HG03432 (cell line): ENCODE results near the gene CCDC138.
"Not testable (repeated sequence)": the region's sequence is repeated elsewhere in the genome, so short reads cannot be mapped to it uniquely, and the experiment has no call there.

Experiments
- ATAC-seq: cut with Tn5 transposase; IDR thresholded peaks from one replicate; pipeline ENCODE4 v1.9.1; 2021; ENCODE audit warnings: mild to moderate bottlenecking, moderate library complexity; ENCODE audit not compliant: unreplicated experiment

The CCDC138 gene, protein sequence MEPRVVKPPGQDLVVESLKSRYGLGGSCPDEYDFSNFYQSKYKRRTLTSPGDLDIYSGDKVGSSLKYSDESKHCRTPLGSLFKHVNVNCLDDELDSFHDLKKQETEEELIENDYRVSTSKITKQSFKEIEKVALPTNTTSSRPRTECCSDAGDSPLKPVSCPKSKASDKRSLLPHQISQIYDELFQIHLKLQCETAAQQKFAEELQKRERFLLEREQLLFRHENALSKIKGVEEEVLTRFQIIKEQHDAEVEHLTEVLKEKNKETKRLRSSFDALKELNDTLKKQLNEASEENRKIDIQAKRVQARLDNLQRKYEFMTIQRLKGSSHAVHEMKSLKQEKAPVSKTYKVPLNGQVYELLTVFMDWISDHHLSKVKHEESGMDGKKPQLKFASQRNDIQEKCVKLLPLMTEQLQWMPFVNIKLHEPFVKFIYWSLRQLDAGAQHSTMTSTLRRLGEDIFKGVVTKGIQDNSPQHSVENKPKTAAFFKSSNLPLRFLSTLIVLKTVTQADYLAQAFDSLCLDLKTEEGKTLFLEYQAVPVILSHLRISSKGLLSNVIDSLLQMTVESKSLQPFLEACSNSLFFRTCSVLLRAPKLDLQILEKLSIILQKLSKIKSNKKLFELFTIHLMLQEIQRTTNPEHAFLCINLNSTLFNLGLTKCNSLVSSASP

DNA sequence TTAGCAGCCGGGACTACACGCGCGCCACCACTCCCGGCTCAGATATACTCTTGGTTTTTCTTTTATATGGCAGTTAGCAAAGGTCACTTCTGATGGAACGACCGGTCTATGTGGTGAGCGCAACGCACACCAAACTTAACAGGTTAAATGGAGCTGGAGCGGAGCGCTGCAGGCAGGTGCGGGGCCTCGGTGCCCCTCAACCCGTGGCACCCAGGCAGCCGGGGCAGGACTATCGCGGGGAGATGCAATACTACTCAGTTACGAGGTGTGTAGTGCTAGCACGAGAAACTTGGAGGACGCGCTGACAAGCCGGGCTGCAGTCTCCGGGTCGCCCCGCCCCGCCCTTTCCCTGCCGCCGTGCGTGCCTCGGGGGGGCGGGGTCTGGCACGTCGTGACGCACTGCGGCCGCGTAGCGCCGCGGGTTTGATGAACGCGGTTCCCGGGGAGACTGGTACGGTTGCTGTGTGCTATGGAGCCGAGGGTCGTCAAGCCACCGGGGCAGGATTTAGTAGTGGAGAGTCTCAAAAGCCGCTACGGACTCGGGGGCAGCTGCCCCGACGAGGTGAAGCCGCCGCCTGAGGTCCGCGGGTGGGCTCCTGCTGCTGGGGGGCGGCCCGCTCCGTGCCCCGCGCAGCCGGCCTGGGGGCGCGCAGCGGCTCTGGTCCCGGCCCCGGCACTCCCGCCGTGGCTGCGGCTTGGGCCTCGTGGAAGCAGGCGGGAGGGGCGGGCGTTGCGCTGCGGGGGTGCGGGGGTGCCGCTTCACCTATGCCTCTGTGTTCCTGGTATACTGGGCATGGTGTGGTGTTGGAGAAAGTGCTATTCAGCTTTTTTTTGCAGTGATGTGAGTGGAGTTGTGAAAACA, at the start of gene CCDC138:
Gene CCDC138, plus strand, starts transcription at position 418 of the 862 bp plus-strand sequence. Its CDS starts 52 bp downstream, at position 470.
- ATAC-seq, result peak; percentile 99

DNA sequence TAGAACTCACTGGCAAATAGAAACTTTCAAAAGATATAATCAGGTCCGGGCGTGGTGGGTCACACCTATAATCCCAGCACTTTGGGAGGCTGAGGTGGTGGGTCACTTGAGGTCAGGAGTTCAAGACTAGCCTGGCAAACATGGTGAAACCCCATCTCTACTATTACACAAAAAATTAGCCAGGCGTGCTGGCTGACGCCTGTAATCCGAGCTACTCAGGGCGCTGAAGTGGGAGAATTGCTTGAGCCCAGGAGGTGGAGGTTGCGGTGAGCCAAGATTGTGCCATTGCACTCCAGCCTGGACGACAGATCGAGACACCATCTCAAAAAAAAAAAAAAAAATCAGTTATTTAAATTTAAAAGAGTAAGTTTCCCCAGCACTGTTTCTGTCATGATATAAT, 28.6 kb upstream of the CCDC138 start:
- not testable (repeated sequence) for ATAC-seq

DNA sequence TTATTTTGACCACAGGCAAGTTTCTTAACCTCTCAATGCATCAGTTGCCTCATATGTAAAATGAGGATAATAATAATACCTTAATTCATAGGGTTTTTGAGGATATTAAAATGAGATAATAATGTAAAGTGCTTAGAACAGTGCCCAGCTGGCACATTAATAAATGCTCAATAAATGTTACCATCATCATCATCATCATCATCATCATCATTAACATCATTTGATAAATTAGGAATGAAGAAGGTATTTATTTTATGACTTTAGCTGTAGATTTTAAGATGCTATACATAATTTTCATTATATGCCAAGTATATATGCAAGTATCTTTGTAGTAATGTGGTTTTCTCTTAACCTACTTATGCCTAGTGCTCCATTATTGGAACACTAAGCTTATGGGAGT, 24.0 kb upstream of the CCDC138 start:
- ATAC-seq, result not testable (repeated sequence)

DNA sequence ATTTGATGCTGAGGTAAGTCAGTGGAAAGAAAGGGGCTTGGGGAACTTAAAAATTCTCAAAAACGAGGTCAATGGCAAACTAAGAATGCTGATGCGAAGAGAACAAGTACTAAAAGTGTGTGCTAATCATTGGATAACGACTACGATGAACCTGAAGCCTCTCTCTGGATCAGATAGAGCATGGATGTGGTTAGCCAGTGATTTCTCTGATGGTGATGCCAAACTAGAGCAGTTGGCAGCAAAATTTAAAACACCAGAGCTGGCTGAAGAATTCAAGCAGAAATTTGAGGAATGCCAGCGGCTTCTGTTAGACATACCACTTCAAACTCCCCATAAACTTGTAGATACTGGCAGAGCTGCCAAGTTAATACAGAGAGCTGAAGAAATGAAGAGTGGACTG, 19.9 kb upstream of the CCDC138 start:
- ATAC-seq, result not testable (repeated sequence)

DNA sequence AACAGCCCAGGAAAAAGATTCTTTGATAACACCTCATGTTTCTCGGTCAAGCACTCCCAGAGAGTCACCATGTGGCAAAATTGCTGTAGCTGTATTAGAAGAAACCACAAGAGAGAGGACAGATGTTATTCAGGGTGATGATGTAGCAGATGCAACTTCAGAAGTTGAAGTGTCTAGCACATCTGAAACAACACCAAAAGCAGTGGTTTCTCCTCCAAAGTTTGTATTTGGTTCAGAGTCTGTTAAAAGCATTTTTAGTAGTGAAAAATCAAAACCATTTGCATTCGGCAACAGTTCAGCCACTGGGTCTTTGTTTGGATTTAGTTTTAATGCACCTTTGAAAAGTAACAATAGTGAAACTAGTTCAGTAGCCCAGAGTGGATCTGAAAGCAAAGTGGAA, 18.7 kb upstream of the CCDC138 start:
- ATAC-seq, result not testable (repeated sequence)

DNA sequence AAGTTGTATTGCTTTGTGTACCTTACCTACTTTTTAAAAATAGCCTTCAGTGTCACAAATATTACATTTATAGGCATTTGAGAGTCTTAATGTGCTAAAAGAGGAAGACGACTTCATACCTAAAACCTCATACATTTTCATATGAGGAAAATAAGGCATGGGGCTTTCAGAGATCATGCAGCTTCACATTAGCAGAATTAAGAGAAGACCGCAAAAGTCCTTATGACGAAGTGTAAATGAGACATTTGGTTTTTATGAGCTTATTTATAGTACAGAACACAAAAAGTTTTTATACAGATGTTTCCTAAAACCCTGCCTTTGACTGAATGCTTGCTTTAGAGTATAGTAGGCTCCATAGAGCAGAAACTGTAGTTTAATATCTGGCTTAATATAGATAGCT, 10.1 kb upstream of the CCDC138 start:
- peak; percentile 89 for ATAC-seq

DNA sequence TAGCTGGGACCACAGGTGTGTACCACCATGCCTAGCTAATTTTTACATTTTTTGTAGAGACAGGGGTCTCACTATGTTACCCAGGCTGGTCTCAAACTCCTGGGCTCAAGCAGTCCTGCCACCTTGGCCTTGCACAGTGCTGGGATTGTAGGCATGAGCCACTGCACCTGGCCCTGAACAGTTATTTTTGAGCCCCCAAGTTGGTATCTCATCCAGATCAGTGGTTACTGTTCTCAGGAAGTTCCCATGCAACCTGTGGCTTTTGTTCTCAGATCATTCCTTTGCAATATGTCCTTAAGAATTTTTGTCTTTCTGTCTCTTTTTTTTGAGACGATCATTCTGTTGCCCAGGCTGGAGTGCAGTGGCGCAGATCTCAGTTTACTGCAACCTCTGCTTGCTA, 7.7 kb upstream of the CCDC138 start:
- no peak for ATAC-seq

DNA sequence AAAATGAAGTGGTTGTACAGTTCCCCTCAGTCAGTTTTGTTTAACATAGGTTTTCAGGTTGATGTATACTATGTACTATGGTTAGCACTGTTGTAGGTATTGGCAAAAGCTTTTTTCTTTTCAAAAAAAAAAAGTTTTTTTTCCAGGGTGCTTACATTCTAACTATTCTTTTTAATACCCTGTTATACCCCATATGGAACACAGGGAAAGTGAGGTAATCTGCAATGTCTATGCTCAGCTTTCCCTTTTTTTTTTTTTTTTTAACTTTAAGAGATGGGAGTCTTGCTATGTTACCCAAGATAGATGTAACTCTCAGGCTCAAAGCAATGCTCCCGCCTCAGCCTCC, 590 bp upstream of the CCDC138 start:
- no peak for ATAC-seq

DNA sequence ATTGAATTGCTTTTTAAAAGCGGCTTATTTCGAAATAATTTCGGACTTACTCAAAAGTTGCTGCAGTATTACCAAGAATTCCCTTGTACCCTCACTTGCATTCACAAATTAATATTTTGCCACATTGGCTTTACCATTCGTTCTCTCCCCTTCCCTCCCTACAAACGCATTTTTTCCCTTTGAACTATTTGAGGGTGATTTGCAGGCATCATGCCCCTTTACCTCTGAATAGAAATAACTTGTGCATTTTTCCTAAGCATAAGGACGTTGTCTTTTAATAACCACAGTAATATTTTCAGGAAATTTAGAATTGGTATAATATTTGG, 608 bp downstream of the CCDC138 start:
- no peak for ATAC-seq

DNA sequence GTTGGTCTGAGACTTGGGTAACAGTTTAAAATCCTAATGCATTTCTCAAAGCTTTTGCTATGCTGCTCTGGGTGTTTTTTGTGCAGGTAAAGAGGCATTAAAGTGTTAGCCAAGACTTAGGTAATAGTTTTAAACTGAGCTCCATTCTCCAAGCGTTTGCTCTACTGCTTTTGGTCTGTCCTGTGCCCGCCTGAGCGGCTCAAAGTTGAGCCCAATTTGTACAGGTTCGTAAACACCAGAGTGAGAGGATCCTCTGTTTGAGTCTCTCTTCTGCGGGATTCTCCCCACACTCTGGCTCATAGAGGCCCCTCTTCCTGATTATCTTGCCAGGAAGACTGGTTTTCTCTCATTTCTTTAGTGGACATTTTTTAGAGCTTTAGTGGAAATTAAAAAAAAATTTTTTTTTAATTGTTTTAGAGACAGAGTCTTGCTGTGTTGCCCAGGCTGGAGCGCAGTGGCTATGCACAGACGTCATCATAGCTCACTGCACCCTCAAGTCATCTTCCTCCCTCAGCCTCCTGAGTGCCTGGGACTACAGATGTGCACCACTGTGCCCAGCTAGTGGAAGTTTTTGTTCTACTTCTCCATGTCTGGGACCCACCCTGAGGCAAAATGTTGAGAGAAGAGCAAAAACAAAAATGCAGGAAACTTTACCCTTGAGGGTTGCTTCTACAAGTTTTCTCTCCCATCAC, 16.6 kb downstream of the CCDC138 start:
- no peak for ATAC-seq

DNA sequence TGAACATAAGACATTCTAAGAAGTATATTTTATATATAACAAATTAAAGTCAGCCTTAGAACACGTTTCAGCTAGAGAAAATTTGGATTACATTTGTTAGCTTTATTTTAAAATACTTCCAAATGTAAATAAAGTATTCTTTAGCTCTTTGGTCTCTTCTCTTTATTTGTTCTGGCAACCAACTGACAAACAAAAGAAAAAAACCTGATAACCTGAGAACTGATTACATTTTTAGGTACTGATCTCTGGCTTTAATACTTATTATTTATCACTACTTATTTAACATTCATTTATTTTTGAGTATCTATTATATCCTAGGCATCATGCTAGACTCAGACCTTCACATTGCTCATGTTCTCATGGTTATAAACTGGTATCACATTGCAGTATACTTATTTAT, 18.5 kb downstream of the CCDC138 start:
- no peak for ATAC-seq

DNA sequence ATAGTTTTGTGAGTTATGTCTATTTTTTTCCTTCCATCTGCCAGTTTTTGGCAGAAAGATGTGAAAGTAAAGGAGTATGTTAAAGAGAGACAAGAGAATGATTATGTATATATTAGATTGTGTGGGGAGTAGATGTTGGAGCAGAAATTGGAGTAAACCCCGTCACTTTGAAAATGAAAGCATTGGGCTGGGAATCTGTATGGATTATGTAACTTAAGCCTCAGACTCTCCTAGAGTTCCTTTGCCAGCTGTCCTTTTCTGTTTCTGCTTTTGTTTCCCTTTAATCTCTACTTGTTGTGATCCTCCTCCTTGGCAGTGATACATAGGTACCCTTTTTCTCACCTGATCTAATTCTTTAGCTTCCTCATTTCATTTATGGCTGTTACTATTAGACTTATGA, 19.2 kb downstream of the CCDC138 start:
- no peak for ATAC-seq

DNA sequence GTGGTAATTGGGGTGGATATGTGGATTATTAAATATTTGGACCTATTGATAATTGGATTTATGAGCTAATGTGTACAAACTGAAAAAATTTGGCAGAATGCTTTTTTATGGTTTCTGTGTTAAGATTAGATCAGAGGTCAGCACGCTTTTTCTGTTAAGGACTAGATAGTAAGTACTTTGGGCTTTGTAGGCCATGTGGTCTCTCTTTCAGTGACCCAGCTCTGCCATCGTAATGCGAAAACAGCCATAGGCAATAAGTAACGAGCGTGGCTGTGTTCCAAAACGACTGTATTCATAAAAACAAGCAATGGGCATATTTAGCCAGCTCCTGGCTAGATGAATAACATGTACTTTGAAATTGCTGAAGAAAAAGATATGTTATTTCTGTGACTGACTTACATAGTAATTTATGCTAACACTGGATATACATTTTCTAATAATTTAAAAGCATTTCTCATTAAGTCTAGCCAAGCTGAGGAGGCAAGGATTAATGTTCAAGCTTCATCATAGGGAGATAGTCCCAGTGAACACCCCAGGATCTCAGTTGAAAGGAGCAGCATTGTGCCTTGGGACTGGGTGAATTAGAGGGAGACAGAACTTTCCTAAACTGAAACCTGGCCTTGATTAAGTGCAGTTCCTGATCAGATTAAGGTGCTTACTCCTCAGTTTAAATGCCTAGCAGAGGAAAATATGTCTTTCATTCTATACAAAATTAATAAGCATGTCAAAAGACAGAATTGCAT, 20.0 kb downstream of the CCDC138 start:
- no peak for ATAC-seq

DNA sequence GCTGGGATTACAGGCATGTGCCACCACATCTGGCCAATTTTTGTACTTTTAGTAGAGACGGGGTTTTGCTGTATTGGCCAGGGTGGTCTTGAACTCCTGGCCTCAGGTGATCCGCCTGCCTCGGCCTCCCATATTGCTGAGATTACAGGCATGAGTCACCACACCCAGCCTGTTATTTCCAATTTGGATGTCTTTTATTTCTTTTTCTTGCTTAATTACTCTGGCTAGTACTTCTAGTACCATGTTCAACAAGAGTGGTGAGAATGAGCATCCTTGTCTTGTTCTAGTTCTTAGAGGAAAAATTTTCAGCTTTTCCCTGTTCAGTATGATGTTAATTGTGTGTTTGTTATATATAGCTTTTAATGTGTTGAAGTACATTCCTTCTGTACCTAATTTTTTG, 23.4 kb downstream of the CCDC138 start:
- no peak for ATAC-seq

DNA sequence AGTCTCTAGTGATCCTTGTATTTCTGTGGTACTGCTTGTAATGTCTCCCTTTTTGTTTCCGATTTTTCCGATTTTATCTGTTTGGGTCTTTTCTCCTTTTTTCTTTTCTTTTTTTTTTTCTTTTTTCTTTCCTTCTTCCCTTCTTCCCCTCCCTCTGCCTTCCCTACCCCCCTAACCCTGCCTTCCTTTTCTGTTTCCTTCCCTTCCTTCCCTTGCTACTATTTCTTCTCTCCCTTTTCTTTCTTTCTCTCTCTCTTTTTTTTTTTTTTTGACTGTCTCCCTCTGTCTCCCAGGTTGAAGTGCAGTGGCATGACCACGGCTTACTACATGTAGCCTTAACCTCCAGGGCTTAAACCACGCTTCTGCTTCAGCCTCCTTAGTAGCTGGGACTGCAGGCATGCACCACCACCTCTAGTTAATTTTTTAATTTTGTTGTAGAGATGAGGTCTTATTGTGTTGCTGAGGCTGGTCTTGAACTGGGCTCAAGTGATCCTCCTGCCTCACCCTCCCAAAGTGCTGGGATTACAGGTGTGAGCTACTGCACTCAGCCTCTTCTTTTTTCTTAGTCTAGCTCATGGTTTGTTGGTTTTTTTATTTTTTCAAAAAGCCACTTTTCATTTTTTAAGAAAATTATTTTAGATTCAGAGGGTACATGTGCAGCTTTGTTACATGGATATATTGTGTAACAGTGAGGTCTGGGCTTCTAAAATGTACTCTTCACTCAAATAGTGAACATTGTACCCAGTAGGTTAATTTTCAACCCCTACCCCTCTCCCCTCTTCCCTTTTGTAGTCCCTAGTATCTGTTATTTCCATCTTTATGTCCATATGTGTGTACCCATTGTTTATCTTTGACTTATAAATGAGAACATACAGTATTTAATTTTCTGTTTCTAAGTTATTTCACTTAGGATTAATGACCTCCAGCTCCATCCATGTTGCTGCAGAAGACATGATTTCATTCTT, 24.7 kb downstream of the CCDC138 start:
- no peak for ATAC-seq

DNA sequence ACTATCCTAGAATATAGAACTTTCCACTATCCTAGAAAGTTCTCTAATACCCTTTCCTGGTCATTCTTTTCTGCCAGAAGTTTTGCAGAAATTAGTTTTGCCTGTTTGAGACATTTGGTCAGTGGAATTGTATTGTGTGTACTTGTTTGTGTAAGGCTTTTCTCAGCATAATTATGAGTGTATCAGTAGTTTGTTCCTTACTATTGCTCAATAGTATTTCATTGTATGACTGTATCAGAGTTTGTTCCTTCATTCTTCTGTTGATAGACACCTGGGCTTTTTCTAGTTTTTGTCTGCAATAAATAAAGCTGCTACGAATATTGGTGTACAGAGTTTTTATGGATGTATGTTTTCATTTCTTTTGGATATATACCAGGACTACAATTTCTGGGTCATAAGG, 27.2 kb downstream of the CCDC138 start:
- ATAC-seq, result no peak

DNA sequence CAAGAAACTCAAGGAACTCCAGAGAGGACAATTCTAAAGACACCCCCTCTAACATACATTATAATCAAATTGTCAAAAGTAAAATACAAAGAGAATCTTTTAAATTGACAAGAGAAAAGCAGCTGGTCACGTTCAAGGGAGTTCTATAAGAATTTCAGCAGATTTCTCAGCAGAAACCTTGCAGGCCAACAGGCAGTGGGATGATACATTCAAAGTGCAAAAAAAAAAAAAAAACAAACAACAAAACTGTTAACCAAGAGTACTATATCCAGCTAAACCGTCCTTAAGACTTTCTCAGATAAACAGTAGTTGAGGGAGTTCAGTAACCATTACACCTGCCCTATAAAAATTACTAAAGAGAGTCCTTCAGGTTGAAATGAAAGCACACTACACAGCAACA, 33.9 kb downstream of the CCDC138 start:
- no peak for ATAC-seq

DNA sequence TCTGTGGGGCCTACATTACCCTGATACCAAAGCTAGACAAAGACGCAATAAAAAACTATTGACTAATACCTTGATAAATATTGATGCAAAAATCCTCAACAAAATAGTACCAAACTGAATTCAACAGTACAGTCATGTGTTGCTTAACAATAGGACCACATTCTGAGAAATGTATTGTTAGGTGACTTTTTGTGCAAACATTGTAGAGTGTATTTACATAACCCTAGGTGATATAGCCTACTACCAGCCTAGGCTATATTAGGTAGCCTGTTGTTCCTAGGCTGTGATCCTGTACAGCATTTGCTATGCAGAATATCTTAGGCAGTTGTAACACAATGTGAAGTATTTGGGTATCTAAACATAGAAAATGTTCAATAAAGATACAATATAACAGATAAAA, 36.7 kb downstream of the CCDC138 start:
- ATAC-seq, result no peak

DNA sequence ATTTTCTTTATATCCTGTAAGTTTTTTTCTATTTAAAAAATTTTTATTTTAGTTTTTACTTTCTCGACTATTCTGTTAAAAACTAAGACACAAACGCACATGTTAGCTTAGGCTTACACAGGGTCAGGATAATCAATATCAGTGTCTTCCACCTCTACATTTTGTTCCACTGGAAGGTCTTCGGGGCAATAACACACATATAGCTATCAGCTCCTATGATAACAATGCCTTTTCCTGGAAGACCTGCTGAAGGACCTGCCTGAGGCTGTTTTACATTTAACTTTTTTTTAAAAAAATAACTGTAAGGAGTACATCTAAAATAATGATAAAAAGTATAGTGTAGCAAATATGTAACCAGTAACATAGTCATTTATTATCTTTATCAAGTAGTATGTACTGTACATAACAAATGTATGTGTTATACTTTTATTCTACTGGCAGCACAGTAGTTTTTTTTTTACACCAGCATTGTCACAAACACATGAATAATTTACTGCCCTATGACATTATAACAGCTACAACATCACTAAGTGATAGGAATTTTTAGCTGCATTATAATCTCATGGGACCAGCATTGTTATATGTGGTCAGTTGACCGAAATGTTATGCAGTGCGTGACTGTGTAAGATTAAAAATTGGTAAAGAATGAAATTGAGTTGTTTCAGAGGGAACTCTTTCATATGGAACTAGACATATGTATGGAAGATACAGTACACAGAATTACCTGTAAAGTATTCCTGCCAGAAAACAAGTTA, 37.9 kb downstream of the CCDC138 start:
- ATAC-seq, result no peak
